Upper lobe of left lung (tissue), 6 donors: ENCODE measurements around the gene PRDM16. TPM values are rescaled to one million over a fixed set of nuclear protein-coding genes. Genes with fewer than 3 reads are reported as not detected.

ENCODE experiments used
- ATAC-seq, 2 donors: fragments of 200-7000 bp; cut with Tn5 transposase; one replicate each; pipeline ENCODE4 v1.9.1; 2022; ENCODE audit warnings: mild to moderate bottlenecking in 2 of 2, moderate library complexity in 2 of 2; ENCODE audit not compliant: low FRiP score in 2 of 2
- DNase-seq, 2 donors: peaks; one replicate each; pipeline ENCODE4 v3.0.0-alpha.2; 2019 to 2020
- H3K27ac ChIP-seq, 4 donors: fragments of 200-600 bp; sonication (generic); one replicate each; pipeline ENCODE4 v1.5.1; 2016 to 2019
- H3K27me3 ChIP-seq, 4 donors: fragments of 200-600 bp; sonication (generic); one replicate each; pipeline ENCODE4 v1.5.1; 2017 to 2019
- H3K36me3 ChIP-seq, 4 donors: fragments of 200-600 bp; sonication (generic); one replicate each; pipeline ENCODE4 v1.5.1; 2016 to 2019
- H3K4me1 ChIP-seq, 4 donors: fragments of 200-600 bp; sonication (generic); one replicate each; pipeline ENCODE4 v1.5.1; 2018 to 2019
- H3K4me3 ChIP-seq, 4 donors: fragments of 200-600 bp; sonication (generic); one replicate each; pipeline ENCODE4 v1.5.1; 2017 to 2019; ENCODE audit warnings: mild to moderate bottlenecking in 2 of 4, moderate library complexity in 1 of 4
- H3K9me3 ChIP-seq, 4 donors: fragments of 200-600 bp; sonication (generic); one replicate each; pipeline ENCODE4 v1.5.1; 2018 to 2019
- EP300 ChIP-seq, 4 donors: sonication (generic); formaldehyde crosslinking; IDR thresholded peaks; one replicate each; pipeline ENCODE4 v1.5.1; 2017; ENCODE audit warnings: antibody characterized with exemption in 4 of 4, control low read depth in 2 of 4
- POLR2A ChIP-seq, 4 donors: fragments of 450-650 bp; IDR thresholded peaks; one replicate each; pipeline ENCODE4 v1.5.1; 2016 to 2017; ENCODE audit warnings: antibody characterized with exemption in 4 of 4, mild to moderate bottlenecking in 2 of 4
- POLR2AphosphoS5 ChIP-seq, 2 donors: sonication (generic); formaldehyde crosslinking; IDR thresholded peaks; one replicate each; pipeline ENCODE4 v1.5.1; 2017; ENCODE audit warnings: antibody characterized with exemption in 2 of 2
- WGBS, 2 donors: methylation state at CpG; one replicate each; pipeline ENCODE4 v1.1.5; 2017 to 2018; 5-methylcytosine and 5-hydroxymethylcytosine counted together
- total RNA-seq, 6 donors: library from RNA; depleted of rRNA in 4 of 6; stranded (reverse); fragments of >200 nt in 4 of 6; gene quantifications; one replicate each; pipeline versions ENCODE4 v1.1.0 to v1.2.1, GENCODE V29; 2016 to 2021
- TF ChIP-seq, protein P1 (sequence below), 6 experiments: fragments of 450-650 bp in 4 of 6; fragments of 200-600 bp in 2 of 6; sonication (generic) in 2 of 6; IDR thresholded peaks; one replicate each; pipeline ENCODE4 v1.5.1; 2016 to 2019; ENCODE audit warnings: antibody characterized with exemption in 6 of 6
- donor health status: DM: no; HTN: no; CAD: no; lungs with moderate emphysema.
- donor health status: DM: no; HTN: yes; CAD: no; lungs with severe emphysema.

Gene PRDM16
- total RNA-seq, 6 donors from 2014 or later: 12.3 to 54.5 (median 21.2) TPM

DNA sequence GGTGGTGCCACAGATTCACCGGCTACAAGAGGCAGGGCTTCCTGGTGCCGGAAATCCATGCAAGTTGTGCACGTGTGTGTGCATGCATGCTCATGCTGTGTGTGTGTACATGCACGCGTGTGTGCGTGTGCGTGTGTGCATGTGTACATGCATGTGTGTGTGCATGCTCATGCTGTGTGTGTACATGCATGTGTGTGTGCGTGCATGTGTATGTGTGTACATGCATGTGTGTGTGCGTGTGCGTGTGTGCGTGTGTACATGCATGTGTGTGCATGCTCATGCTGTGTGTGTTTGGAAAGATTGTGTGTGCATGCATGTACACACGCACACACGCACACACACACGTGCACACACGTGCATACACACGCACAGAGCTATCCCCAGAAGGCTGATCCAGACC, 48.9 kb downstream of the PRDM16 start:
- Histone ChIP-seq H3K4me3 (no peak overlapping the region), H3K27ac (no peak overlapping the region), H3K9me3 (no peaks in the 10 kb centered on the region), H3K36me3 (no peaks in the 10 kb centered on the region), H3K27me3 (no peaks in the 10 kb centered on the region), H3K4me1 (peaks cover 0 to 28% (median 8%) of the 10 kb centered on the region in 4 donors)
- no peak for ATAC-seq
- 86 to 92% methylated on average over 7 to 16 of the region's 16 CpGs for WGBS, 2 donors
- TF ChIP-seq, protein P1, sequence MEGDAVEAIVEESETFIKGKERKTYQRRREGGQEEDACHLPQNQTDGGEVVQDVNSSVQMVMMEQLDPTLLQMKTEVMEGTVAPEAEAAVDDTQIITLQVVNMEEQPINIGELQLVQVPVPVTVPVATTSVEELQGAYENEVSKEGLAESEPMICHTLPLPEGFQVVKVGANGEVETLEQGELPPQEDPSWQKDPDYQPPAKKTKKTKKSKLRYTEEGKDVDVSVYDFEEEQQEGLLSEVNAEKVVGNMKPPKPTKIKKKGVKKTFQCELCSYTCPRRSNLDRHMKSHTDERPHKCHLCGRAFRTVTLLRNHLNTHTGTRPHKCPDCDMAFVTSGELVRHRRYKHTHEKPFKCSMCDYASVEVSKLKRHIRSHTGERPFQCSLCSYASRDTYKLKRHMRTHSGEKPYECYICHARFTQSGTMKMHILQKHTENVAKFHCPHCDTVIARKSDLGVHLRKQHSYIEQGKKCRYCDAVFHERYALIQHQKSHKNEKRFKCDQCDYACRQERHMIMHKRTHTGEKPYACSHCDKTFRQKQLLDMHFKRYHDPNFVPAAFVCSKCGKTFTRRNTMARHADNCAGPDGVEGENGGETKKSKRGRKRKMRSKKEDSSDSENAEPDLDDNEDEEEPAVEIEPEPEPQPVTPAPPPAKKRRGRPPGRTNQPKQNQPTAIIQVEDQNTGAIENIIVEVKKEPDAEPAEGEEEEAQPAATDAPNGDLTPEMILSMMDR (IDR thresholded peaks at IDR 0.05): no peak
- TF ChIP-seq POLR2AphosphoS5 (IDR thresholded peaks at IDR 0.05) (no peak), EP300 (IDR thresholded peaks at IDR 0.05) (no peak), POLR2A (IDR thresholded peaks at IDR 0.05) (no peak)
- DNase-seq: no peak

DNA sequence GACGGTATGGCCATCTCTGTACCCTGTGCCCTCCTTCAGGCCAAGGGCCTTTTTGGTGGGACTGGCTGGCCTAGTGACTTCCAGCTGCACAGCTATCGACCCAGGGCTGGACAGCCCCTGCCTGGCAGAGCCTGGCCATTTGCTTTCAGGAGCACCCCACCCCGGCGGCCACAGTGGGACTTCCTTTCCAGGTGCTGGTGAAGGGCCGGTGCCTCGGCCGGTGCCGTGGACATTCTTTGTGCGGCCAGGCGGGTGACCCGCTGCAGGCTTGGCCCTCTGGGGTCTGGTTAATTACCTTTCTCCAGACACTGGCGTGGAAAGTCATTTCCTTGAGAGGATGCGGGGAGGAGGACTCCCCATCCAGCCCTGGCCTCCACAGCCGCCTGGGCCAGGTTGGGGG, 50.1 kb downstream of the PRDM16 start:
- Histone ChIP-seq H3K4me3 (no peak overlapping the region), H3K27ac (no peak overlapping the region), H3K4me1 (peaks cover 0 to 26% (median 11%) of the 10 kb centered on the region in 4 donors), H3K9me3 (no peaks in the 10 kb centered on the region), H3K36me3 (no peaks in the 10 kb centered on the region), H3K27me3 (no peaks in the 10 kb centered on the region)
- TF ChIP-seq EP300 (IDR thresholded peaks at IDR 0.05): no peak
- TF ChIP-seq POLR2A (IDR thresholded peaks at IDR 0.05): no peak
- TF ChIP-seq, protein P1 (IDR thresholded peaks at IDR 0.05): no peak
- no peak for TF ChIP-seq POLR2AphosphoS5 (IDR thresholded peaks at IDR 0.05)
- WGBS, 2 donors: 84% methylated on average over 14 of the region's 14 CpGs; no CpG with 5 or more reads in 1 of the 2 donors
- peak in 1 of 2 donors; percentile 75 for DNase-seq
- ATAC-seq: no peak

DNA sequence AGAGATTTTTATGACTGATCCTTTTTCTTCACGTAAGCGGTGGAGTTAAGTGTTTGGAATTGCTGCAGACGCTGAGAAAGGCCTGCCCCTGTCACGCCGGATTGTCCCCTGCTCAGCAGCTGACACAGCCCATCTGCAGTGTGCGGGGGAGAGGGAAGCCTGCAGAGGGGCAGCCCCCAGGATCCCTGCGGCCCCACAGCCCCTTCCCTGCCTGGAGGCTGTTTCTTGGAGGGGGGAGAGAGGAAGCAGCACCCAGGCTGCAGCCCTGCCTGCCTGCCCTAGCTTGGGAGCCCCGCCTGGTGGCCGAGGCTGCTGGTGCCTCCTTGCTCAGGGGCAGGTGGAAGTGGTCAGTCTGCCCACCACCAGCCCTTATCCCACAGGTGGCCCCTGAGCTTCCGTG, 50.7 kb downstream of the PRDM16 start:
- Histone ChIP-seq H3K27me3 (no peaks in the 10 kb centered on the region), H3K9me3 (no peaks in the 10 kb centered on the region), H3K4me3 (no peak overlapping the region), H3K36me3 (no peaks in the 10 kb centered on the region), H3K4me1 (peaks cover 0 to 26% (median 12%) of the 10 kb centered on the region in 4 donors), H3K27ac (no peak overlapping the region)
- ATAC-seq (no peak), DNase-seq (peak in 1 of 2 donors; percentile 72)
- WGBS, 2 donors: 53 to 60% methylated on average over 6 to 10 of the region's 10 CpGs
- no peak for TF ChIP-seq EP300 (IDR thresholded peaks at IDR 0.05)
- TF ChIP-seq, protein P1 (IDR thresholded peaks at IDR 0.05): peak in 1 of 6 experiments; percentile 41

DNA sequence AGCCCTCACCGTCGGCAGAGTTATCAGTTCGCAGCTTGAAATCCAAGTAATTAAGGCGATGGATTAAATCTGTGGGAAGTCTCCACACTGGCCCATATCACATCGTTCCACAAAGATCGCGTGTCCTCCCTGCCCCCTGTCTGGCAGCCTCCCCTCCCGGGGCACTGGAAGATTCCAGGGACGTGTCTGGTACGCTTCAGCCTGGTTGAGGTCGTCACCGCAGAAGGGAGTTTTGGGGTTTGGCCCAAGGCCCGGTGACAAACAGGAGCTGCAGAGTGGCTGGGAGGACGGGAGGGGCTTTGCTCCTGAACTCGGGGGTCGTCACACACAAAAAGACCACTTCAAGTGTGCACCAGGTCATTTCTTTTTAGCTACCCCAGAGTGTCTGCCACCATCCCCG, 51.1 kb downstream of the PRDM16 start:
- TF ChIP-seq EP300 (IDR thresholded peaks at IDR 0.05): no peak
- TF ChIP-seq POLR2AphosphoS5 (IDR thresholded peaks at IDR 0.05): no peak
- TF ChIP-seq, protein P1 (IDR thresholded peaks at IDR 0.05): peak in 1 of 6 experiments; percentile 1
- TF ChIP-seq POLR2A (IDR thresholded peaks at IDR 0.05): no peak
- no peaks in the 10 kb centered on the region for H3K36me3 ChIP-seq
- no peak overlapping the region for H3K4me3 ChIP-seq
- ATAC-seq: no peak
- WGBS, 2 donors: 55 to 70% methylated on average over 15 to 17 of the region's 17 CpGs
- DNase-seq: peak in 1 of 2 donors; percentile 12
- H3K9me3 ChIP-seq: no peaks in the 10 kb centered on the region
- H3K27me3 ChIP-seq: no peaks in the 10 kb centered on the region
- H3K4me1 ChIP-seq: peaks cover 0 to 26% (median 12%) of the 10 kb centered on the region in 4 donors
- H3K27ac ChIP-seq: no peak overlapping the region

DNA sequence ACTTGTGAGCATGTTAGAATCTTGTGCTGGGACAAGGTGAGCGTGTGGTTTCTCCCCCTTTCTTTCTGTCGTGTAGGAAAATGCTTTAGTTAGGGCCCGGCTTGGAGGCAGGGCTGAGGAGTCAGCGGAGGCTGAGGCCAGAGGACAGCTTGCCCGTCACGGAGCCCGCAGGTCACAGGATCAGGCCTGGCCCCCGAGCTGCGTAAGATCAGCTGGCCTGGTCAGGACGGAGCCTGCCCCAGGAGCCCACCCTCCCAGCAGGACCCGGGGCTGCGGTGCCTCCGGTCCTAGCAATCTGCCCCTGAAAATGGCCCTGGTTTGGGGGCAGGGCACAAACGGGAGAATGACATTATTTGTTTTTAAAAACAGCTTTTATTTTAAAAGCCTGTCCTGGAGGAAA, 52.0 kb downstream of the PRDM16 start:
- peak in 1 of 2 donors; percentile 56 for DNase-seq
- TF ChIP-seq, protein P1 (IDR thresholded peaks at IDR 0.05): no peak
- TF ChIP-seq EP300 (IDR thresholded peaks at IDR 0.05) (no peak), POLR2A (IDR thresholded peaks at IDR 0.05) (no peak), POLR2AphosphoS5 (IDR thresholded peaks at IDR 0.05) (no peak)
- H3K36me3 ChIP-seq: no peaks in the 10 kb centered on the region
- H3K9me3 ChIP-seq: no peaks in the 10 kb centered on the region
- H3K27me3 ChIP-seq: no peaks in the 10 kb centered on the region
- peaks cover 0 to 27% (median 12%) of the 10 kb centered on the region in 4 donors for H3K4me1 ChIP-seq
- H3K4me3 ChIP-seq: no peak overlapping the region
- no peak for ATAC-seq
- H3K27ac ChIP-seq: no peak overlapping the region
- WGBS, 2 donors: 78% methylated on average over 10 to 13 of the region's 14 CpGs
